ENCODE measurements around the gene MYCL. TPM values are rescaled to one million over a fixed set of nuclear protein-coding genes. Genes with fewer than 3 reads are reported as not detected.

MYCL gene
- total and polyA plus RNA-seq, 2 of the 13 experiments (the other 11 are each of a cell fraction or from before 2014, with no cell fraction given), result 0.31 to 1.7 TPM

- TF ChIP-seq POLR2G (IDR thresholded peaks at IDR 0.05; ENCODE audit: low read depth, low read length), result no peak
- TF ChIP-seq CENPX (CRISPR knock-in tag; IDR thresholded peaks at IDR 0.05), result no peak
- no peak for TF ChIP-seq CTCF (CRISPR knock-in tag; IDR thresholded peaks at IDR 0.05)
- peak; percentile 89 for TF ChIP-seq FOXA3 (CRISPR knock-in tag; IDR thresholded peaks at IDR 0.05)
- no peak for TF ChIP-seq ARNT2 (CRISPR knock-in tag; IDR thresholded peaks at IDR 0.05; ENCODE audit: low read depth)
- no peak for TF ChIP-seq SUZ12 (IDR thresholded peaks at IDR 0.05; ENCODE audit: low read depth, low read length)
- TF ChIP-seq RAD51 (IDR thresholded peaks at IDR 0.05; ENCODE audit: borderline replicate concordance), result no peak
- no peak for TF ChIP-seq MATR3 (CRISPR knock-in tag; IDR thresholded peaks at IDR 0.05)
- TF ChIP-seq ZEB1 (IDR thresholded peaks at IDR 0.05; ENCODE audit: insufficient replicate concordance, low read depth), result peak; percentile 52
- TF ChIP-seq IKZF4 (CRISPR knock-in tag; IDR thresholded peaks at IDR 0.05; ENCODE audit: borderline replicate concordance, low read depth, not compliant biosample characterization), result no peak
- no peak; the same call in 1 of the 2 replicates for TF ChIP-seq TARDBP (CRISPR knock-in tag; IDR thresholded peaks at IDR 0.05)
- no peak for TF ChIP-seq RBFOX2 (IDR thresholded peaks at IDR 0.05; ENCODE audit: low read depth, low read length)
- no peak for TF ChIP-seq MYNN (CRISPR knock-in tag; IDR thresholded peaks at IDR 0.05; ENCODE audit: low read depth)
- no peak for TF ChIP-seq ATF1 (CRISPR knock-in tag; IDR thresholded peaks at IDR 0.05)
- no peak for TF ChIP-seq PBX3 (CRISPR knock-in tag; IDR thresholded peaks at IDR 0.05; ENCODE audit: borderline replicate concordance)
- TF ChIP-seq SRF (IDR thresholded peaks at IDR 0.05; ENCODE audit: low read depth, low read length), result no peak
- TF ChIP-seq TAF1 (CRISPR knock-in tag; IDR thresholded peaks at IDR 0.05), result no peak
- peak; percentile 54; the same call in 1 of the 2 replicates for TF ChIP-seq ZBTB25 (CRISPR knock-in tag; IDR thresholded peaks at IDR 0.05)
- peak; percentile 97 for TF ChIP-seq SALL1 (CRISPR knock-in tag; IDR thresholded peaks at IDR 0.05)
- TF ChIP-seq ZNF83 (CRISPR knock-in tag; IDR thresholded peaks at IDR 0.05; ENCODE audit: borderline replicate concordance), result no peak
- TF ChIP-seq MIXL1 (CRISPR knock-in tag; IDR thresholded peaks at IDR 0.05), result peak; percentile 96
- TF ChIP-seq GTF2F1 (IDR thresholded peaks at IDR 0.05; ENCODE audit: low read length), result no peak
- no peak for TF ChIP-seq NPAS2 (CRISPR knock-in tag; IDR thresholded peaks at IDR 0.05; ENCODE audit: borderline replicate concordance)
- no peak for TF ChIP-seq IKZF5 (CRISPR knock-in tag; IDR thresholded peaks at IDR 0.05)
- TF ChIP-seq ZNF460 (CRISPR knock-in tag; IDR thresholded peaks at IDR 0.05; ENCODE audit: borderline replicate concordance), result no peak
- no peak for TF ChIP-seq HNRNPK (IDR thresholded peaks at IDR 0.05; ENCODE audit: low read depth, low read length, poor library complexity, severe bottlenecking)
- no peak for TF ChIP-seq ZNF232 (CRISPR knock-in tag; IDR thresholded peaks at IDR 0.05; ENCODE audit: borderline replicate concordance)
Measured at GRCh38 chr1:39852214-39852791, 49.4 kb downstream of the MYCL start (continued).
